Left forelimb (tissue), 1 donor: ENCODE results near the gene CLRN2.
"Not testable (repeated sequence)": the region's sequence is repeated elsewhere in the genome, so short reads cannot be mapped to it uniquely, and the experiment has no call there.

ENCODE experiments used
- DNase-seq: peaks from one replicate; pipeline ENCODE4 v3.0.0-alpha.2; 2018; ENCODE audit warnings: low spot score

The CLRN2 gene

DNA sequence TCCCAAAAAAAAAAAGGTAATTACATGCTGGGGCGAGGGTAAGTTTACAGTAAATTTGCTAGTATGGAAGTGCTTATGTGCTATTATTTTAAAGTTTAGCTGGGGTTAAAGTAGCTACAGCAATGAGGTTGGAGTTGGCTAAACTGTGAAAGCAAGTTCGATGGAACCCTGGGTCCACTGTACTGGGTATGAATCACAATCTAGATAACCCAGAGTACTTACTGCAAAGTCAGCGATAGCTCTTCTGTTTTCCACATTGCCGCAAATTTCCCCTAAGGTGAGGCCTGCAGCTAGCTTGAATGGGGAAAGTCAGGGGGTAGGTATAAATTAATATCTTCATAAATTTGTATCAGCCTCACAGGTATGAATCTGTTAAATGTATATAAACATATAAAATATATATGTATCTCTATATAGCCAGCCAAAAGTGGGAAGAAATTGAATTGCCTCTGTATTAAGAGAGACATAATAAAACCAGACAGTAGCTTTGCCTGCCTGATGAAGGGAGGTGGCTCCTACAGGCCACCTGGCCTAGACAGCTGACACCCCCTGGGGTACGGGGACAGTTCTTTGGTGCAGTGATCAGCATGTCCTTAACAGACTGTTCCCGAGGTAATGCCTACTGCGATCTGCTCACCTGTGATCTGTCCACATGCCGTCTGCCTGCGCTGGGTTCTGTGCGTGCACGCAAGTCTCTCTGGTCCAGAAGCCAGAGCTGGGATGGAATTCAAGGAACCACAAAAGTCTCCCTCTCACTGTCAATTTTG, 30.6 kb downstream of the CLRN2 start:
- no peak for DNase-seq

DNA sequence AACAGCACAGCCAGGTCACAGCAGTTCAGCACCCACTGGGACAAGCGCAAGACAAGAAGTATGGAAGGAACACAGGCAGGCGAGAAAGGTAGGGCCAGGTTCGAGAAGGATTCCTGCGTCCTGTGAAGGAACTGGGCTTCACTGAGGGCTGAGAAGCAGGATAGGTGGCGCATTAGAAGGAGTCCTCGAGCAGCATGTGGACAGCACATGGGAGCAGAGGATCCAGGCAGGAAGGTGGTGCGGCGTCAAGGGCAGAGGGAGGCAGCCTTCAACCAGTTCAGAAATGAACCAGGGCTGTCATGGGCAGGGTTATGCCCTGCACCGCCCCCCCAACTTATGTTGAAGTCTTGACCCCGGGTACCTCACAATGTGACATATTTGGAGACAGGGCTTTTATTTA, 31.3 kb downstream of the CLRN2 start:
- no peak for DNase-seq

DNA sequence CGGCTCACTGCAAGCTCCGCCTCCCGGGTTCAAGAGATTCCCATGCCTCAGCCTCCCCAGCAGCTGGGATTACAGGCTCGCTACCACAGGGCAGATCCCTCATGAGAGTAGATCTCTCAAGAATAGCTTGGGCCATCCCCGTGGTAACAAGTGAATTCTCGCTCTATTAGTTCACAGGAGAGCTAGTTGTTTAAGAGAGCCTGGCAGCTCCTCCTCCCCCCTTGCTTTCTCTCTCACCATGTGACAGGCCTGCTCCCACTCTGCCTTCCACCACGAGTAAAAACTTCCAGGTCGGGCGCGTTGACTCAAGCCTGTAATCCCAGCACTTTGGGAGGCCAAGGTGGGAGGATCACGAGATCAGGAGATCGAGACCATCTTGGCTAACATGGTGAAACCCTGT, 31.7 kb downstream of the CLRN2 start:
- DNase-seq = no peak

DNA sequence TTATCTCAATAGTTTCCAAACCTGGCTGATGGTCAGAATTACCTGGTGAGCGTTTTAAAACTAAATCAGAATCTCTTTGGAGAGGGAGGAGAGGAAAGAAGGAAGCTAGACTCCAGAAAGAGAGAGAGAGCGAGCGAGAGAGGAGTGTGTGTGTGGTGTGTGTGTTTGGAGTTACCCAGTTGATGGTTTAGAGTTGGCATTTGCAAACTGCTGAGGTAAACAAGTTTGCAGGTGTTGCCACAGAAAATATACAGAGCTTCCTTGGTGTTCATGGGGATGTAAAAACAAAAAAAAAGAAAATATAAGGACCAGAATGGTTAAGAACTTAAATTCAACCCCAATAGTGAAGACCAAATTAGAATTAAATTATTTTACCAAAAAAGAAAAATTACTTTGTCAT, 35.6 kb downstream of the CLRN2 start:
- DNase-seq = no peak

DNA sequence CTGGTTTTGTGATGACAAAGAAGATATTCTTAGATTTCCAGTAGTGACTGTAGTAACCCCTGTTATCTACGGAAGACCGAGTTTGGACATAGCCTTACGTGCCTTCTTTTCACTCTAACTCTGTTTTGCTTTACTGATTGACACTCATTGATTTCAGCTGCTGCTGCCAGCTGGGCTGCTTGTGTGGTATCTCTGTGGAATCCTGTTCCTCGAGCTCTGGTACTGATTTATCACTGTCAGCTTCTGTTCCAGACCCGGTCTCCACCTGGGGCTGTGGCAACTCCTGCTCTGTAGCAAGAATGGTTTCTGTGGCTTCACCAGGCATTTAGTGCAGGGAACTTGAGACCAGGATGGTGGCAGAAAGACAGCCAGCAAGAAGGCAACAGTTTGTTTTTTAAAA, 37.5 kb downstream of the CLRN2 start:
- no peak for DNase-seq

DNA sequence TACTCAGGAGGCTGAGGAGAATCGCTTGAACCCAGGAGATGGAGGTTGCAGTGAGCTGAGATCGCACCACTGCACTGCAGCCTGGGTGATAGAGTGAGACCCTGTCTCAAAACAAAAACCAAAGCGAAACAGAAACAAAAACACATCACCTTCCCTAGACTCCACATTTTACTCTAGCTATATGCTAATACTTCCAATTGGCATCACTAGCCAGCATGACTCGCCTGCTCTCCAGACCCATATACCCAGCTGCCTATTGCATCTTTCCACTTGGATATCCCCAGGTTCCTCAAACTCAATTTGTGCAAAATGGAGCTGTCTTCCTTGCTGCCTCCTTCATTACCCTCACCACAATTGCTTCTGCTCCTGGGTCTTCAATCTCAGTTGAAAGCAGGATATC, 39.6 kb downstream of the CLRN2 start:
- DNase-seq = no peak

DNA sequence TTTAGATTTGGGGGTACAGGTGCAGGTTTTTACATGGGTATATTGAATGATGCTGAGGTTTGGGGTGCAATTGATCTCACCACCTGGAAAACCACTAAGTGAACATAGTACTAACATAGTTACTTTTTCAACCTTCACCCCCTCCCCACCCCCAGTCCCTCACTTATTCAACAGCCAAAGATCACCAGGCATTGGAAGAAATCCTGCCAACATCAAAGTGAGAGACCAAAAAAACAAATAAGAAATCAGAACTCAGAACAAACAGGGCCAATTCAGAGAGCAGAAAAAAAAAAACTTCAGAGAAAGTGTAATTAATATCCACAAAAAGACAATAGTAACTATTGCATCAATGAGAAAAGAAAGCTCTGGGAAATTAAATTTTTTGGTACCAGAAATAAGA, 41.5 kb downstream of the CLRN2 start:
- DNase-seq = no peak

DNA sequence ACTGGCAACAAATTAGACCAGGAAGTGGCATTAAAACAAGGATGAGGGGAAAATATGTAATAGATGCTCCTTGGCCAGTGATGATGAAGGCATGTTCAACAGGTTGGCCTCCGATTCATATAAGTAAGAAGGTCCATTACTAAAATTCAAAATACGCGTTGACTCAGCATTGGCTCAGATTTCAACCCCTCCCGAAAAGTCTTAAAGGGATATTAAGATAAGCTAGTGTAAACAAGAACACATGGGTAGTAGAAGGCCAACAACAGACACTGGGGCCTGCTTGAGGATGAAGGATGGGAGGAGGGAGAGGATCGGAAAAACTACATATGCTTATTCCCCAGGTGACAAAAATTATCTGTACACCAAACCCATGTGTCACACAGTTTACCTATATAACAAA, 42.9 kb downstream of the CLRN2 start:
- DNase-seq = no peak

DNA sequence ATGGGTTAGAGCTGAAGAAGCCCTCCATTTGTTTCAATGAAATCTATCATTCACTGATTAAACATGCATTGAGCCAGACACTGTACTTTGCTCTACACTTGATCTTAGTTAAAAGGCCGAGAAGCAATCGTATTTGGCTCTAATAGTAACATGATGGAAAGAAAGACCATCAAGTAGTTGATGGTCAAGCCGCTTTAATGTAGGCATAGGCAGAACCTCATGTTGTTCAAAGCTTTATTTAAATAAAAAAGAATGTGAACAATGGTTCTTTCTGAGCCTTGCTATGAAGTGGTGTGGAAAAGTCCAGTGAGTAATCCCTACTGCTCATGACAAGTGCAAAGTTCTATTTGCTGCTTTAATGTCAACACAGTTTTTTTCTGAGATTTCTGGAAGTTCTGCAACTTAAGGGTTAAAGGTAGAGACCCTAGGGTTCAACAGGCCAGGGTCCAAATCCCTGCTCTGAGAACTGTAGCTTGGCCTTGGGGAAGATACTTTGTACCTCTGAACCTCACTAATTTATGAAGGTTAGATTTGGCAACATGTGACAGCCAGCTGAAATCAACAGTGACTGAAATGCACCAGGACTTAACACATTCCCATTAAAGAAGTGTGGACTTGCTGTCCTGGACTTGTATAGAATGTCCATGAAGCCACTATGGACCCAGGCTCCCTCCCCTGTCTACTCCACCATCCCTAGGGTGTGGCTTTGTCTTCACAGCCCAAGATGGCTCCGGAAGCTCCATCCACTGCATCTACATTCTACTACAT, 44.2 kb downstream of the CLRN2 start:
- no peak for DNase-seq

DNA sequence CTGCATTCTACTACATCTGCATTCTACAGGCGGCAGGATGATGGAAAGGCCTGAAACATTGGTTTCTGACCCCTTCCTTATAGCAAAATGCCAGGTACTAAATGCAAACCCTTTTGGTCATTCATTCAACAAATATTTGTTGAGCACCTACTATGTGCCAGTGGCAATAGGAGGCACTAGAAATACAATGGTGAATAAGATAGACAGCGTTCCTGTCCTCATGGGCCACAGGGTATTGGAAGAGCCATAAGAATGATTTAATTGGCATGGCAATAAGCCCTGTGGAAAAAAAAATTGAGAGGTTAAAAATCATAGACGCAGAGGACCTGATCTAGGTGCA, 44.7 kb downstream of the CLRN2 start:
- no peak for DNase-seq

DNA sequence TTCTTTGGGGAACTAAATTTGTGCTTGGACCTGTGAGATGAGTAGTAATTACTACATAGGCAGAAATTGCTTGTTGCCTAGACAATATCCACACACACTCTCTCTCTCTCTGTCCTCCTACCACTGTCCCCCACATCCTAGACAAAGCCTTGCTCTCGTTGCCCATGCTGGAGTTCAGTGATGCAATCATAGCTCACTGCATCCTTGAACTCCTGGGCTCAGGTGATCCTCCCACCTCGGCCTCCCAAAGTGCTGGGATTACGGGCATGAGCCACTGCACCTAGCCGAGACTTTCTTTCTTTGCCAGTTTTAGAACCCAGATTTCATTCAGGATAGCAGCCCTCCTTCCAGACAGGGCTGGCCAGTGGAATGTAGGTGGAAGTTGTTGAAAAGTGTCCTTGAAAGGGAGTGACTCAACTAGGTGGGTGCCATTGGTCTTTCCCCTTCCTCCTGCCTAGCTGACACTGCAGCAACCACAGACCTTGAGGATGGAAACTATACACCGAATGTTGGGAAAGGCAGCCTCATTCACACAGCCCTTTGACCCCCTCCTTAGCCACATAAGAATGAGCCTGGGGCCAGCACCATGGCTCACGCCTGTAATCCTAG, 45.2 kb downstream of the CLRN2 start:
- DNase-seq = no peak

DNA sequence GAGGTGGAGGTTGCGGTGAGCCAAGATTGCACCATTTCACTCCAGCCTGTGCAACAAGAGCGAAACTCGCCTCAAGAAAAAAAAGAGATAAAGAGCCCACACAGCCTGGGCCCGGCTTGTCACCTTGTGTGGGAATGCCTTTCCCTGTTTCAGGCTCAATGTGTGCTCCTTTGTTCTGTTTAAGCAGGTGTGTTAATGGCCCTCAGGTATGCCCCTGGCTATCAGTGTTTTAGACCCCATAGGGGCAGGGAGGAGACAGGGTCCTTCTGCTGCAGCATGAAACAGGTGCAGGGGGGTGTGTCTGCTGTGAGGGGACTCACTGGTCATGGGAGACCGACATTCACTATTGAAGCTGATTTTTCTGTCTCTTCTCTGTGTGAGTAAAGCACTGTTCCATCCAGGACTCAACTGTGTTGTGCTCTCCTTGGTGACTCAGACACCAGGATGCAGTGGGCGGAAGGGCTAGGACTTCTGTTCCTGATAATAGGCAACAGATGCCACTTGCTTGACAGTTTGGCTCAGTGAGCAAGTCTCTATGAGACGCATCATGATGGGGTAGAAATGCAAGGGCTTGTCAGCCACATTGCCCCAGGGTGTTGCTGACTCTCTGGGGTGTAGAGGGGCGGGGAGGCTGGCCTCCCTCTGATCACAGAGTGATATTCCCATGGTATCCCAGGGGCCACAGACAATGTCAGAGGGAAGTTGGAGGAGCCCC, 46.4 kb downstream of the CLRN2 start:
- no peak for DNase-seq

DNA sequence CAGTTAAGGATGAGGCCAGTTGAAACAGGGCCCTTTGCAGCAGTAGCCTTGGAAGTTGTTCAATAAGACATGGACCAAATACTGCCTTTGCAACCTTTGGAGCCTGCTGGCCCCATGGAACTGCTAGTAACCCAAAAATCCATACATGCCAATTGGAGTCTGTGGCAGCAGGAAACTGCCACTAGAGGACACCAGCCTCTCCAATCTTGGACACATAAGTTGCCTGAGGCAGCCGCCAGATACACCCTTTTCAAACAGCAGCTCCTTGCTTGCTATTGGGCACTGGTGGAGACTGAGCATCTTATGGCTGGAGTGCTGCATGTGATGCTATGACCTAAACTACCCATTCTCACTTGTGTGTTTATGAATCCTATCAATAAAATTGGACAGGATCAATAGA, 47.2 kb downstream of the CLRN2 start:
- no peak for DNase-seq

DNA sequence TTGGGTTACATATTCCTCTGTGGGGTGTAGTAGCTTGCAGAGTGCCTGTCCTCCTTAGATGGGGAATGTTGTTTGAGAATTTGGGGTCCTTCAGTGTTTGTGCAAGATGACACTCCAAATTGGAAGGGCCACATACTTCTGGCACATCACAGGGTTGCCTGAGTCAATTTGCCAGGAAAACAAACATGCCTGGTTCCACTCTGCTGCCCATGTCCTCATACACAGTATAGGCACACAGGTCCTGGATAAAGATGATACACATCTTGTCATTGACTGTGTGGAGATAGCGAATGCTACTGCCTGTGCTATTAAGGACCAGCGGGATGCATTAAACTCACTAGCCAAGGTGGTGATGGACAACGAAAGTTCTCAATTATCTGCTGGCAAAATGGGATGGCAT, 50.9 kb downstream of the CLRN2 start:
- DNase-seq = no peak

DNA sequence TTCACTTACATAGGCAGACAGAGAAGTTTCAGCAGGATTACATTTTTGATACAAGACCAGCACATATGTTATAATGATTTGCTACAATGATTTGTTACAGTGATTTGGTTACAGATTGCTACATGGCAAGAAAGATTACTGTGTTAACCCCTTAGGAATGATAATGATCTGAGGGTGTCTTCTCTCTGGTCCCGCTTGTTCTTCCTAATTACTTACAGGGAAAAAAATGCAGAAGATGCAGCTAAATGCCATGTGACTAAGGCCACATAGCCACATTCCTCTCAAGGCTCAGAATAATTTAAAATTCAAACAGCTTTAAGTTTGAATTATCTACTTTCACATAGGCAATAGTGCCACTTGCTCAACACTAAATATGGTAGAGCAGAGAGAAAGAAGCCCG, 52.3 kb downstream of the CLRN2 start:
- DNase-seq = no peak

DNA sequence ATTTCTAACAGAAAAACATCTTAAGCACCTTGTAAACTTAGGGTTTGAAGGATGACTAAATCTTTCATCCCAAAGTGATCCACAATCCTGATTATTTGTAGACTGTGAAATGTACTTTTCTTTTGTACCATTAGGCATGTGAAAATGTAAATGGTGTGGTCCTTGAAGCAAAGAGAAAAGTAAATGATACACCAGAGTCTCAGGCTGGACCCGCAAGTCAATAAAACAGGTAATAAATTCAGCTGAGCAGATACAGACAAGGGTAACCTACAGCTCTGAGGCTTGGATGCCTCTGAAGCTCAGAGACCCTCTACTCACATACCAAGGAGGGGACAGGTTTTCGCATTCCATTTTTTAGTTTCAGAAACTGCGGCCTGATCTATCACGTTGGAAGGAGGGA, 59.2 kb downstream of the CLRN2 start:
- no peak for DNase-seq

DNA sequence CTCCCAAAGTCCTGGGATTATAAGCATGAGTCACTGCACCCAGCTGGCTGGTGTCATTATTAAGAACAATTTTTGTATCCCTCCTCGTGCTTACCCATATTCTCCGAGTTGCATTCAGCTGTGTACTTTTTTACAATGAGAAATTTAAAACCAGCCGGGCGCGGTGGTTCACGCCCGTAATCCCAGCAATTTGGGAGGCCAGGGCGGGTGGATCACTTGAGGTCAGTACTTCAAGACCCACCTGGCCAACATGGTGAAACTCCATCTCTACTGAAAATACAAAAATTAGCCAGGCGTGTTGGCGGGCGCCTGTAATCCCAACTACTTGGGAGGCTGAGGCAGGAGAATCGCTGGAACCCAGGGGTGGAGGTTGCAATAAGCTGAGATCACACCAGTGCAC, 60.2 kb downstream of the CLRN2 start:
- not testable (repeated sequence) for DNase-seq
